GM12878 (cell line): ENCODE measurements around the gene TBC1D3C. TPM values are rescaled to one million over a fixed set of nuclear protein-coding genes. Genes with fewer than 3 reads are reported as not detected.
"Not testable (repeated sequence)": the region's sequence is repeated elsewhere in the genome, so short reads cannot be mapped to it uniquely, and the experiment has no call there.

Experiments used
- ATAC-seq: fragments of 200-7000 bp; cut with Tn5 transposase; 3 replicates; pipeline ENCODE4 v1.9.1; 2020; ENCODE audit warnings: mild to moderate bottlenecking, moderate library complexity
- BruUV-seq: library from RNA; stranded (reverse); fragments of 400-500 nt; replicated peaks from 2 replicates; lab custom pipeline; 2021; lab: Mats Ljungman, UMichigan
- CTCF ChIA-PET: fragments of 300-600 bp; sonication (Branson Sonifier 250); formaldehyde crosslinking; extraction: SDS; loops from one replicate; lab custom pipeline; 2021; ENCODE audit warnings: inconsistent platforms; lab: Yijun Ruan, JAX
- POLR2A ChIA-PET: fragments of 350-600 bp; formaldehyde crosslinking; extraction: SDS; loops from one replicate; lab custom pipeline; 2021; ENCODE audit warnings: inconsistent platforms; lab: Charles Lee
- RAD21 ChIA-PET: fragments of 300-600 bp; sonication (Branson Sonifier 250); formaldehyde crosslinking; loops from one replicate; lab custom pipeline; 2023; ENCODE audit warnings: antibody characterized with exemption; ENCODE audit not compliant: unreplicated experiment; lab: Charles Lee
- SMC1A ChIA-PET: fragments of 300-600 bp; sonication (Branson Sonifier 250); formaldehyde crosslinking; loops from one replicate; lab custom pipeline; 2023; ENCODE audit not compliant: unreplicated experiment, uncharacterized antibody; lab: Charles Lee
- DNase-seq: peaks from one replicate; pipeline ENCODE4 v3.0.0-alpha.2; 2011; ENCODE audit warnings: low read depth, low spot score
- FAIRE-seq: peaks from 3 replicates; lab custom pipeline; 2011; peaks lifted over from hg19 to GRCh38; lab: Jason Lieb, UNC
- H2AFZ ChIP-seq: 2 replicates; pipeline ENCODE4 v1.6.0; 2011; ENCODE audit warnings: low read depth, low read length, control low read depth; ENCODE audit not compliant: control insufficient read depth
- H3K27ac ChIP-seq: 2 replicates; pipeline ENCODE4 v1.5.1; 2011; ENCODE audit warnings: control low read depth; ENCODE audit not compliant: control insufficient read depth, insufficient read depth
- H3K27me3 ChIP-seq, 2 experiments: replicated peaks in 1 of 2; 2 replicates each; pipeline versions ENCODE4 v1.6.0 to v1.6.1; 2011; ENCODE audit warnings: low read length in 1 of 2; ENCODE audit not compliant: control insufficient read depth in 2 of 2, insufficient read depth in 2 of 2
- H3K36me3 ChIP-seq, 2 experiments: 2 replicates each; pipeline ENCODE4 v1.5.1; 2011; ENCODE audit warnings: low read length in 1 of 2; ENCODE audit not compliant: control insufficient read depth in 2 of 2, insufficient read depth in 2 of 2
- H3K4me1 ChIP-seq: 2 replicates; pipeline ENCODE4 v1.6.1; 2011; ENCODE audit warnings: mild to moderate bottlenecking, low read length, moderate library complexity, mixed read lengths; ENCODE audit not compliant: control insufficient read depth, insufficient read depth
- H3K4me2 ChIP-seq: 2 replicates; pipeline ENCODE4 v1.6.0; 2011; ENCODE audit warnings: control low read depth; ENCODE audit not compliant: control insufficient read depth, insufficient read depth
- H3K4me3 ChIP-seq: fragments of 200-600 bp; sonication (generic); 2 replicates; pipeline ENCODE4 v1.5.1; 2016
- H3K79me2 ChIP-seq: 2 replicates; pipeline ENCODE4 v1.6.0; 2011; ENCODE audit warnings: low read length; ENCODE audit not compliant: control insufficient read depth, insufficient read depth
- H3K9ac ChIP-seq: 2 replicates; pipeline ENCODE4 v1.8.0; 2011; ENCODE audit warnings: low read length, control low read depth, mixed read lengths; ENCODE audit not compliant: control insufficient read depth, insufficient read depth
- H3K9me3 ChIP-seq: replicated peaks from 3 replicates; pipeline ENCODE4 v1.5.1; 2011; ENCODE audit warnings: mild to moderate bottlenecking, low read length; ENCODE audit not compliant: control insufficient read depth, insufficient read depth
- H4K20me1 ChIP-seq: 2 replicates; pipeline ENCODE4 v1.6.0; 2011; ENCODE audit not compliant: control insufficient read depth, insufficient read depth
- WGBS: methylation state at CpG from one replicate; pipeline ENCODE4 v1.1.6; 2016; ENCODE audit warnings: low lambda C conversion rate; ENCODE audit not compliant: insufficient replicate concordance, insufficient coverage; ENCODE audit errors: missing lambda C conversion rate; 5-methylcytosine and 5-hydroxymethylcytosine counted together
- in situ Hi-C: fragments of 300-500 bp; cut with MboI; formaldehyde crosslinking; loops from 9 replicates; pipeline ENCODE4 v1.14.3; 2018; ENCODE audit warnings: mixed read lengths
- intact Hi-C: fragments of 100-400 bp; cut with micrococcal nuclease; formaldehyde crosslinking; loops from one replicate; pipeline ENCODE4 v1.14.2; 2022; ENCODE audit not compliant: unreplicated experiment
- polyA plus RNA-seq, 11 experiments: library from polyadenylated mRNA; depleted of rRNA in 4 of 11; unstranded in 6 of 11; stranded (reverse) in 5 of 11; fragments of >200 nt; fragmentation: Nextera tagmentation in 4 of 11; fragmentation: Illumina TruSeq in 1 of 11; extraction: Ambion mirVana in 4 of 11; extraction: Trizol in 1 of 11; gene quantifications; 1 replicate in 1 of 11; 2 replicates in 10 of 11; pipeline versions ENCODE4 v1.2.1 to v1.2.3, GENCODE V29; 2011 to 2016; ENCODE audit warnings: inconsistent platforms in 2 of 11, missing spikeins in 2 of 11, low read depth in 1 of 11
- small RNA-seq: library from RNA; depleted of rRNA; stranded (forward); fragments of <200 nt; gene quantifications from one replicate; pipeline ENCODE3, GENCODE V24; 2014
- total RNA-seq, 4 experiments: library from RNA; depleted of rRNA in 3 of 4; stranded (reverse); fragments of >200 nt in 3 of 4; fragmentation: Illumina TruSeq in 1 of 4; extraction: Trizol in 1 of 4; gene quantifications; 2 replicates each; pipeline versions ENCODE4 v1.2.1 to v1.2.3, GENCODE V29; 2013 to 2021

TBC1D3C gene
- total and polyA plus RNA-seq, 10 of the 15 experiments (the other 5 are each of a cell fraction or from before 2014, with no cell fraction given) = 0.09 TPM; not detected in 9

DNA sequence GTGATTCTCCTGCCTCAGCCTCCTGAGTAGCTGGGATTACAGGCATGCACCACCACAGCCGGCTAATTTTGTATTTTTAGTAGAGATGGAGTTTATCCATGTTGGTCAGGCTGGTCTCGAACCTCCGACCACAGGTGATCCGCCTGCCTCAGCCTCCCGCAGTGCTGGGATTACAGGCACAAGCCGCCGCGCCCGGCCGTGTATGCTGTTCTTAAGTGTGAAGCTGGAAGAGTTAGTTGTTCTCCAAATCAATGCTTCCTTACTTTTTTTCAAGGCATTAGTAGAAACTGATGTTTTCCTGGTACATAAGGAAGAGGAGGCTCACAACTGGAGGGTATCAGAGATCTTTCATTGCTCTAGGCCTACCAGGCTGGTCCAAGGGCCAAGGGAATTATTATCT lies 19.7 kb upstream of the TBC1D3C start:
- CTCF ChIA-PET, POLR2A ChIA-PET: not testable (repeated sequence)

DNA sequence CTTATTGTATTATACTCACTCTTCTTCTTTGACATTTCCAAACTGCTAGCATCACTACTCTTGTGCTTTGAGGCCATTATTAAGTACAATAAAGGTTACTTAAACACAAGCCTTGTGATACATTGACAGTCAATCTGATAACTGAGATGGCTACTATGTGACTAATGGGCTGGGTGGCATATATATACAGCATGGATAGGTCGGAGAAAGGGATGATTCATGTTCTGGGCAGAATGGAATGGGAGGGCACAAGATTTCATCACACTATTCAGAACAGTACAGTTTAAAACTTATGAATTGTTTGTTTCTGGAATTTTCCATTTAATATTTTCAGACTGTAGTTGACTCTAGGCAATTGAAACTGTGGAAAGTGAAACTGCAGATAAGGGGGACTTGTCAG lies 18.9 kb upstream of the TBC1D3C start:
- in situ Hi-C loops, H3K9ac ChIP-seq, H4K20me1 ChIP-seq, BruUV-seq, H2AFZ ChIP-seq, H3K4me2 ChIP-seq, H3K79me2 ChIP-seq, DNase-seq, POLR2A ChIA-PET, H3K27me3 ChIP-seq, CTCF ChIA-PET, SMC1A ChIA-PET, FAIRE-seq, H3K27ac ChIP-seq, H3K36me3 ChIP-seq, RAD21 ChIA-PET, intact Hi-C loops, H3K9me3 ChIP-seq, ATAC-seq, H3K4me1 ChIP-seq, H3K4me3 ChIP-seq: not testable (repeated sequence)
- no CpG with 5 or more reads among the region's 1 CpG for WGBS

More for the DNA sequence above, 19.7 kb upstream of the TBC1D3C start:
- H3K36me3 ChIP-seq, H3K27ac ChIP-seq, DNase-seq, H3K9ac ChIP-seq, intact Hi-C loops, H4K20me1 ChIP-seq, H3K27me3 ChIP-seq, H3K4me1 ChIP-seq, H3K79me2 ChIP-seq, RAD21 ChIA-PET, H2AFZ ChIP-seq, FAIRE-seq, H3K4me2 ChIP-seq, BruUV-seq, ATAC-seq, SMC1A ChIA-PET, H3K4me3 ChIP-seq, in situ Hi-C loops, H3K9me3 ChIP-seq: not testable (repeated sequence)
- 100% methylated on average over 6 of the region's 10 CpGs for WGBS

Small RNAs within 50 kb of the gene (small RNA-seq; reads per million reads assigned to genes)
- gene RF00019 = not detected

Other genes with a start within 250 kb of the TBC1D3C start
- not detected in 2 replicates for gene TBC1D3K, start 144.2 kb downstream of the TBC1D3C start, total RNA-seq (2014; rRNA removed)
- gene TBC1D3K, start 144.2 kb downstream of the TBC1D3C start, total RNA-seq (2014; rRNA removed; fragmentation: Illumina TruSeq; extraction: Trizol) = not detected in 2 replicates
- not detected in 2 replicates for gene TBC1D3K, start 144.2 kb downstream of the TBC1D3C start, total RNA-seq (2021)
- not detected in 2 replicates for gene TBC1D3K, start 144.2 kb downstream of the TBC1D3C start, polyA plus RNA-seq (2011; rRNA removed)
- gene TBC1D3K, start 144.2 kb downstream of the TBC1D3C start, polyA plus RNA-seq (2014; fragmentation: Illumina TruSeq; extraction: Trizol) = not detected in 2 replicates
- gene TBC1D3K, start 144.2 kb downstream of the TBC1D3C start, polyA plus RNA-seq (2014; fragmentation: Nextera tagmentation; extraction: Ambion mirVana) = not detected
- gene TBC1D3K, start 144.2 kb downstream of the TBC1D3C start, polyA plus RNA-seq (2014; rRNA removed) = not detected in 2 replicates
- gene TBC1D3K, start 144.2 kb downstream of the TBC1D3C start, polyA plus RNA-seq (2016; fragmentation: Nextera tagmentation; extraction: Ambion mirVana) = not detected
- gene TBC1D3L, start 79.6 kb downstream of the TBC1D3C start, total RNA-seq (2014; rRNA removed) = 5.9 and 6.4 TPM in 2 replicates
- 3.8 and 4.2 TPM in 2 replicates for gene TBC1D3L, start 79.6 kb downstream of the TBC1D3C start, total RNA-seq (2014; rRNA removed; fragmentation: Illumina TruSeq; extraction: Trizol)
- gene TBC1D3L, start 79.6 kb downstream of the TBC1D3C start, total RNA-seq (2021) = 9.7 and 10.4 TPM in 2 replicates
- 14.5 and 14.8 TPM in 2 replicates for gene TBC1D3L, start 79.6 kb downstream of the TBC1D3C start, polyA plus RNA-seq (2011; rRNA removed)
- 3.0 and 4.7 TPM in 2 replicates for gene TBC1D3L, start 79.6 kb downstream of the TBC1D3C start, polyA plus RNA-seq (2014; fragmentation: Illumina TruSeq; extraction: Trizol)
- 1 to 10 TPM in 1 of 2 experiments, under 1 TPM in 1; 0.31 to 1.4 TPM for gene TBC1D3L, start 79.6 kb downstream of the TBC1D3C start, polyA plus RNA-seq (2014; fragmentation: Nextera tagmentation; extraction: Ambion mirVana)
- gene TBC1D3L, start 79.6 kb downstream of the TBC1D3C start, polyA plus RNA-seq (2014; rRNA removed) = 13.3 and 15.4 TPM in 2 replicates
- gene TBC1D3L, start 79.6 kb downstream of the TBC1D3C start, polyA plus RNA-seq (2016; fragmentation: Nextera tagmentation; extraction: Ambion mirVana) = 1 to 10 TPM; 3.7 TPM
- 0.11 TPM in 1 of 2 replicates, not detected in the other for gene TBC1D3D, start 64.7 kb downstream of the TBC1D3C start, total RNA-seq (2014; rRNA removed)
- gene TBC1D3D, start 64.7 kb downstream of the TBC1D3C start, total RNA-seq (2014; rRNA removed; fragmentation: Illumina TruSeq; extraction: Trizol) = 0.09 TPM in 1 of 2 replicates, not detected in the other
- gene TBC1D3D, start 64.7 kb downstream of the TBC1D3C start, total RNA-seq (2021) = 0.67 TPM in 1 of 2 replicates, not detected in the other
- 0.22 TPM in 1 of 2 replicates, not detected in the other for gene TBC1D3D, start 64.7 kb downstream of the TBC1D3C start, polyA plus RNA-seq (2011; rRNA removed)
- gene TBC1D3D, start 64.7 kb downstream of the TBC1D3C start, polyA plus RNA-seq (2014; fragmentation: Illumina TruSeq; extraction: Trizol) = 0.06 TPM in 1 of 2 replicates, not detected in the other
- gene TBC1D3D, start 64.7 kb downstream of the TBC1D3C start, polyA plus RNA-seq (2014; fragmentation: Nextera tagmentation; extraction: Ambion mirVana) = not detected
- not detected in 2 replicates for gene TBC1D3D, start 64.7 kb downstream of the TBC1D3C start, polyA plus RNA-seq (2014; rRNA removed)
- gene TBC1D3D, start 64.7 kb downstream of the TBC1D3C start, polyA plus RNA-seq (2016; fragmentation: Nextera tagmentation; extraction: Ambion mirVana) = not detected
- gene TBC1D3E, start 59.3 kb upstream of the TBC1D3C start, total RNA-seq (2014; rRNA removed) = not detected in 2 replicates
- gene TBC1D3E, start 59.3 kb upstream of the TBC1D3C start, total RNA-seq (2014; rRNA removed; fragmentation: Illumina TruSeq; extraction: Trizol) = not detected in 2 replicates
- gene TBC1D3E, start 59.3 kb upstream of the TBC1D3C start, total RNA-seq (2021) = not detected in 2 replicates
- gene TBC1D3E, start 59.3 kb upstream of the TBC1D3C start, polyA plus RNA-seq (2011; rRNA removed) = 0.04 TPM in 1 of 2 replicates, not detected in the other
- gene TBC1D3E, start 59.3 kb upstream of the TBC1D3C start, polyA plus RNA-seq (2014; fragmentation: Illumina TruSeq; extraction: Trizol) = not detected in 2 replicates
- not detected for gene TBC1D3E, start 59.3 kb upstream of the TBC1D3C start, polyA plus RNA-seq (2014; fragmentation: Nextera tagmentation; extraction: Ambion mirVana)
- gene TBC1D3E, start 59.3 kb upstream of the TBC1D3C start, polyA plus RNA-seq (2014; rRNA removed) = not detected in 2 replicates
- gene TBC1D3E, start 59.3 kb upstream of the TBC1D3C start, polyA plus RNA-seq (2016; fragmentation: Nextera tagmentation; extraction: Ambion mirVana) = not detected
- not detected in 2 replicates for gene TBC1D3, start 123.9 kb upstream of the TBC1D3C start, total RNA-seq (2014; rRNA removed)
- gene TBC1D3, start 123.9 kb upstream of the TBC1D3C start, total RNA-seq (2014; rRNA removed; fragmentation: Illumina TruSeq; extraction: Trizol) = not detected in 2 replicates
- gene TBC1D3, start 123.9 kb upstream of the TBC1D3C start, total RNA-seq (2021) = not detected in 2 replicates
- gene TBC1D3, start 123.9 kb upstream of the TBC1D3C start, polyA plus RNA-seq (2011; rRNA removed) = 0.03 and 0.16 TPM in 2 replicates
- gene TBC1D3, start 123.9 kb upstream of the TBC1D3C start, polyA plus RNA-seq (2014; fragmentation: Illumina TruSeq; extraction: Trizol) = not detected in 2 replicates
- gene TBC1D3, start 123.9 kb upstream of the TBC1D3C start, polyA plus RNA-seq (2014; fragmentation: Nextera tagmentation; extraction: Ambion mirVana) = not detected
- gene TBC1D3, start 123.9 kb upstream of the TBC1D3C start, polyA plus RNA-seq (2014; rRNA removed) = not detected in 2 replicates
- not detected for gene TBC1D3, start 123.9 kb upstream of the TBC1D3C start, polyA plus RNA-seq (2016; fragmentation: Nextera tagmentation; extraction: Ambion mirVana)
- 47.4 and 54.9 TPM in 2 replicates for gene MRPL45, start 228.5 kb upstream of the TBC1D3C start, total RNA-seq (2014; rRNA removed)
- gene MRPL45, start 228.5 kb upstream of the TBC1D3C start, total RNA-seq (2014; rRNA removed; fragmentation: Illumina TruSeq; extraction: Trizol) = 36.2 and 37.5 TPM in 2 replicates
- 44.5 and 45.3 TPM in 2 replicates for gene MRPL45, start 228.5 kb upstream of the TBC1D3C start, total RNA-seq (2021)
- gene MRPL45, start 228.5 kb upstream of the TBC1D3C start, polyA plus RNA-seq (2011; rRNA removed) = 80.9 and 97.4 TPM in 2 replicates
- gene MRPL45, start 228.5 kb upstream of the TBC1D3C start, polyA plus RNA-seq (2014; fragmentation: Illumina TruSeq; extraction: Trizol) = 82.4 and 98.5 TPM in 2 replicates
- gene MRPL45, start 228.5 kb upstream of the TBC1D3C start, polyA plus RNA-seq (2014; fragmentation: Nextera tagmentation; extraction: Ambion mirVana) = 100 to 1,000 TPM; 107 to 128 TPM
- 60.2 and 61.1 TPM in 2 replicates for gene MRPL45, start 228.5 kb upstream of the TBC1D3C start, polyA plus RNA-seq (2014; rRNA removed)
- 10 to 100 TPM; 57.8 to 58.1 TPM for gene MRPL45, start 228.5 kb upstream of the TBC1D3C start, polyA plus RNA-seq (2016; fragmentation: Nextera tagmentation; extraction: Ambion mirVana)